Esophagus muscularis mucosa (tissue), 4 donors: ENCODE results near the gene PCNX1.
A peak's percentile ranks its signal among the peaks of the same experiment; 100 is the strongest.

Source experiments
- CTCF ChIP-seq, 3 experiments: fragments of 200-600 bp in 2 of 3; fragments of 450-650 bp in 1 of 3; sonication (generic) in 2 of 3; IDR thresholded peaks; one replicate each; pipeline ENCODE4 v1.5.1; 2017 to 2019; ENCODE audit warnings: antibody characterized with exemption in 3 of 3, mild to moderate bottlenecking in 2 of 3, moderate library complexity in 1 of 3
- EP300 ChIP-seq: sonication (generic); formaldehyde crosslinking; IDR thresholded peaks from one replicate; pipeline ENCODE4 v1.6.1; 2017; ENCODE audit warnings: antibody characterized with exemption
- POLR2AphosphoS5 ChIP-seq, 2 donors: sonication (generic); formaldehyde crosslinking; IDR thresholded peaks; one replicate each; pipeline ENCODE4 v1.6.1; 2017; ENCODE audit warnings: antibody characterized with exemption in 2 of 2

- TF ChIP-seq EP300 (no peak), CTCF (IDR thresholded peaks at IDR 0.05) (peak; percentile 43 to 61 (median 56)), POLR2AphosphoS5 (IDR thresholded peaks at IDR 0.05) (no peak)
Observed at GRCh38 chr14:70955543-70956480, 48.6 kb downstream of the PCNX1 start.
